GM23248 (cell line): ENCODE data around the gene CXADR.

Experiments
- EZH2 ChIP-seq: fragments of 200-600 bp; sonication (generic); IDR thresholded peaks from 2 replicates; pipeline ENCODE4 v1.6.1; 2018; ENCODE audit warnings: antibody characterized with exemption, mild to moderate bottlenecking; ENCODE audit not compliant: insufficient read depth, poor library complexity, severe bottlenecking
- EZH2phosphoT487 ChIP-seq: fragments of 200-600 bp; sonication (generic); IDR thresholded peaks from 2 replicates; pipeline ENCODE4 v1.6.1; 2018; ENCODE audit warnings: antibody characterized with exemption, moderate library complexity, mild to moderate bottlenecking, low read depth; ENCODE audit not compliant: insufficient read depth

GRCh38 chr21:17488620-17489019 is 24.2 kb upstream of the CXADR start:
- TF ChIP-seq EZH2 (no peak), EZH2phosphoT487 (no peak)
